K562 (cell line): ENCODE measurements around the gene RNGTT. TPM values are rescaled to one million over a fixed set of nuclear protein-coding genes. Genes with fewer than 3 reads are reported as not detected.

Experiments
- ATAC-seq: fragments of 200-7000 bp; cut with Tn5 transposase; 3 replicates; pipeline ENCODE4 v1.9.1; 2020; ENCODE audit warnings: moderate library complexity
- BruUV-seq: library from RNA; stranded (reverse); fragments of 400-500 nt; replicated peaks from 2 replicates; lab custom pipeline; 2021; lab: Mats Ljungman, UMichigan
- CTCF ChIA-PET: fragments of 300-600 bp; formaldehyde crosslinking; extraction: SDS; loops from one replicate; lab custom pipeline; 2021; ENCODE audit warnings: low intra/inter-chr PET ratio; lab: Yijun Ruan, JAX
- POLR2A ChIA-PET: fragments of 300-600, 350-650 bp; sonication (Branson Sonifier 250); formaldehyde crosslinking; extraction: SDS; loops from one replicate; lab custom pipeline; 2021; ENCODE audit warnings: antibody characterized with exemption, inconsistent platforms; lab: Yijun Ruan, JAX
- DNase-seq, 4 experiments: peaks; one replicate each; pipeline versions ENCODE4 v3.0.0 to v3.0.0-alpha.2; 2011 to 2018; ENCODE audit warnings: low spot score in 3 of 4, mixed read lengths in 3 of 4; ENCODE audit errors: extremely low read depth in 1 of 4
- FAIRE-seq: peaks from 2 replicates; lab custom pipeline; 2011; peaks lifted over from hg19 to GRCh38; lab: Jason Lieb, UNC
- H2AFZ ChIP-seq: 2 replicates; pipeline ENCODE4 v1.6.0; 2011; ENCODE audit warnings: low read depth, low read length, control low read depth, inconsistent platforms
- H3K27ac ChIP-seq: fragments of 200-600 bp; 3 replicates; pipeline ENCODE4 v1.8.0; 2011; ENCODE audit warnings: low read depth, mild to moderate bottlenecking, control low read depth, inconsistent platforms, low read length, moderate library complexity, mixed read lengths; ENCODE audit errors: extremely low read depth
- H3K27me3 ChIP-seq, 2 experiments: fragments of 300-600 bp in 1 of 2; 2 replicates in 1 of 2; 3 replicates in 1 of 2; pipeline versions ENCODE4 v1.6.0 to v1.8.0; 2011; ENCODE audit warnings: inconsistent platforms in 2 of 2, low read length in 2 of 2, mild to moderate bottlenecking in 1 of 2, mixed read lengths in 1 of 2, moderate library complexity in 1 of 2; ENCODE audit not compliant: control insufficient read depth in 2 of 2, insufficient read depth in 2 of 2
- H3K36me3 ChIP-seq: fragments of 300-600 bp; 3 replicates; pipeline ENCODE4 v1.8.0; 2011; ENCODE audit warnings: mild to moderate bottlenecking, low read length, inconsistent platforms; ENCODE audit not compliant: control insufficient read depth, insufficient read depth
- H3K4me1 ChIP-seq, 2 experiments: fragments of 200-600 bp in 1 of 2; replicated peaks in 1 of 2; 2 replicates in 1 of 2; 3 replicates in 1 of 2; pipeline versions ENCODE4 v1.5.1 to v1.8.0; 2011; ENCODE audit warnings: inconsistent platforms in 2 of 2, low read length in 2 of 2, mild to moderate bottlenecking in 1 of 2, mixed read lengths in 1 of 2, moderate library complexity in 1 of 2; ENCODE audit not compliant: control insufficient read depth in 2 of 2, insufficient read depth in 2 of 2
- H3K4me2 ChIP-seq: 2 replicates; pipeline ENCODE4 v1.6.1; 2011; ENCODE audit warnings: low read length, control low read depth, inconsistent platforms, mixed read lengths; ENCODE audit not compliant: insufficient read depth
- H3K4me3 ChIP-seq: fragments of 200-600 bp; sonication (generic), shearing (Covaris generic); 2 replicates; pipeline ENCODE4 v1.5.1; 2016; ENCODE audit warnings: control low read depth, inconsistent platforms
- H3K79me2 ChIP-seq: fragments of 200-600 bp; 3 replicates; pipeline ENCODE4 v1.8.0; 2011; ENCODE audit warnings: low read length, inconsistent platforms; ENCODE audit not compliant: control insufficient read depth, insufficient read depth
- H3K9ac ChIP-seq, 2 experiments: 2 replicates each; pipeline versions ENCODE4 v1.6.0 to v1.6.1; 2011; ENCODE audit warnings: low read depth in 2 of 2, low read length in 2 of 2, control low read depth in 1 of 2, inconsistent platforms in 1 of 2, mild to moderate bottlenecking in 1 of 2, mixed read lengths in 1 of 2; ENCODE audit not compliant: insufficient read depth in 1 of 2
- H3K9me1 ChIP-seq: one replicate; pipeline ENCODE4 v1.6.0; 2011; ENCODE audit warnings: inconsistent platforms, mild to moderate bottlenecking, low read length, moderate library complexity; ENCODE audit not compliant: control insufficient read depth, insufficient read depth
- H3K9me3 ChIP-seq: replicated peaks from 2 replicates; pipeline ENCODE4 v1.5.1; 2011; ENCODE audit warnings: low read depth, low read length, inconsistent platforms; ENCODE audit not compliant: control insufficient read depth, insufficient read depth
- H4K20me1 ChIP-seq: replicated peaks from 2 replicates; pipeline ENCODE4 v1.6.1; 2011; ENCODE audit warnings: low read length, inconsistent platforms, mixed read lengths; ENCODE audit not compliant: control insufficient read depth, insufficient read depth
- BDP1 ChIP-seq: IDR thresholded peaks from 3 replicates; pipeline ENCODE4 v1.6.1; 2011; ENCODE audit not compliant: insufficient read length, insufficient read depth
- CBFA2T3 ChIP-seq: fragments of 450-650 bp; IDR thresholded peaks from 2 replicates; pipeline ENCODE4 v1.6.1; 2017
- CBFB ChIP-seq: sonication (generic); formaldehyde crosslinking; IDR thresholded peaks from 2 replicates; pipeline ENCODE4 v1.4.0; 2020; ENCODE audit warnings: mild to moderate bottlenecking, missing genetic modification reagents
- NFIC ChIP-seq: fragments of 450-650 bp; IDR thresholded peaks from 2 replicates; pipeline ENCODE4 v1.6.1; 2017; ENCODE audit warnings: mild to moderate bottlenecking, inconsistent platforms
- SMARCA4 ChIP-seq: fragments of 450-650 bp; IDR thresholded peaks from 2 replicates; pipeline ENCODE4 v1.6.1; 2016
- TAF9B ChIP-seq: fragments of 450-650 bp; IDR thresholded peaks from 2 replicates; pipeline ENCODE4 v1.6.1; 2018; ENCODE audit warnings: mild to moderate bottlenecking; ENCODE audit not compliant: partially characterized antibody
- ZFP30 ChIP-seq: fragments of 250-450 bp; sonication (Bioruptor Pico); IDR thresholded peaks from 2 replicates; pipeline ENCODE4 v1.8.0; 2022; ENCODE audit warnings: moderate library complexity, mild to moderate bottlenecking, inconsistent platforms, borderline replicate concordance
- in situ Hi-C: fragments of 300-500 bp; cut with MboI; formaldehyde crosslinking; loops from 4 replicates; pipeline ENCODE4 v1.15.0; 2018; ENCODE audit warnings: inconsistent platforms, mixed read lengths
- intact Hi-C: fragments of 100-400 bp; cut with micrococcal nuclease; formaldehyde crosslinking; loops from 2 replicates; pipeline ENCODE4 v1.14.2; 2022
- polyA plus RNA-seq, 8 experiments: library from polyadenylated mRNA; depleted of rRNA in 4 of 8; stranded (reverse) in 5 of 8; unstranded in 3 of 8; fragments of >200 nt; fragmentation: Nextera tagmentation in 2 of 8; fragmentation: Illumina TruSeq in 1 of 8; extraction: Ambion mirVana in 2 of 8; extraction: Trizol in 1 of 8; gene quantifications; 2 replicates each; pipeline versions ENCODE4 v1.2.1 to v1.2.3, GENCODE V29; 2011 to 2014; ENCODE audit warnings: inconsistent platforms in 1 of 8, missing spikeins in 1 of 8
- total RNA-seq, 7 experiments: library from RNA; depleted of rRNA in 6 of 7; stranded (reverse); fragments of >200 nt in 6 of 7; fragmentation: Illumina TruSeq in 2 of 7; extraction: Trizol in 2 of 7; gene quantifications; 2 replicates each; pipeline versions ENCODE4 v1.2.1 to v1.2.3, GENCODE V29; 2011 to 2021; ENCODE audit warnings: low replicate concordance in 1 of 7
- TF ChIP-seq, protein P1 (sequence below), 3 experiments: fragments of 200-800 bp in 1 of 3; fragments of 250-450 bp in 1 of 3; fragments of 450-650 bp in 1 of 3; sonication (Bioruptor Pico) in 1 of 3; sonication (Bioruptor generic) in 1 of 3; formaldehyde crosslinking in 1 of 3; IDR thresholded peaks; 2 replicates each; pipeline versions ENCODE4 v1.6.1 to v1.8.0; 2016 to 2022; ENCODE audit warnings: mild to moderate bottlenecking in 2 of 3, missing genetic modification characterization in 2 of 3, missing compliant biosample characterization in 1 of 3, moderate library complexity in 1 of 3
- TF ChIP-seq, protein P2 (sequence below): sonication (generic); formaldehyde crosslinking; IDR thresholded peaks from 2 replicates; pipeline ENCODE4 v1.8.0; 2022; ENCODE audit warnings: missing genetic modification reagents, mild to moderate bottlenecking, borderline replicate concordance
- TF ChIP-seq, protein P3 (sequence below): sonication (generic); formaldehyde crosslinking; IDR thresholded peaks from 2 replicates; pipeline ENCODE4 v1.8.0; 2023; ENCODE audit warnings: missing genetic modification reagents, mild to moderate bottlenecking, borderline replicate concordance

The RNGTT gene
- total and polyA plus RNA-seq, 9 of the 15 experiments (the other 6 are each of a cell fraction or from before 2014, with no cell fraction given), result 6.1 to 31.7 (median 19.5) TPM

DNA sequence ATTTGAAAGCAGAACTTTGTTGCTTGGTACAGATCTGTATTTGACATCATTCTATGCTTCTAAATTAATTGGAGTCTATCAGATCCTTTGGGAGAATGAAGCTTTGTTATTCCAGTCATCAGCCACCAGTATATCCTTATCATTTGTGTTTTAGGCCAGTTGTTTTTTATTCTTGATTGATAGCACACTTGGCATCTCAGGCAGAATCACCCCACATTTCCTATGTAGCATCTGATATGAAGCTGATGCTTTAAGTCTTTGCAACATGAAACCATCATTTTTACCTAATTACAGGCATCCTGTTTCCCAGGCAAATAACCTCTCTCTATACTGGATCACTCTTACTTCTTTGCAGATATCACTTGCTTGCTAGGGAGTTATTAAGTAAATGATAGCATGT lies 20.7 kb upstream of the RNGTT start:
- Histone ChIP-seq H3K36me3 (no peaks in the 10 kb centered on the region), H3K4me1 (no peaks in the 10 kb centered on the region), H3K9me1 (no peaks in the 10 kb centered on the region), H3K9ac (no peak overlapping the region), H3K9me3 (no peaks in the 10 kb centered on the region), H3K79me2 (no peaks in the 10 kb centered on the region), H3K4me3 (no peak overlapping the region), H4K20me1 (no peaks in the 10 kb centered on the region), H3K27me3 (no peaks in the 10 kb centered on the region), H2AFZ (no peak overlapping the region), H3K27ac (no peak overlapping the region), H3K4me2 (no peak overlapping the region)
- TF ChIP-seq, protein P1, sequence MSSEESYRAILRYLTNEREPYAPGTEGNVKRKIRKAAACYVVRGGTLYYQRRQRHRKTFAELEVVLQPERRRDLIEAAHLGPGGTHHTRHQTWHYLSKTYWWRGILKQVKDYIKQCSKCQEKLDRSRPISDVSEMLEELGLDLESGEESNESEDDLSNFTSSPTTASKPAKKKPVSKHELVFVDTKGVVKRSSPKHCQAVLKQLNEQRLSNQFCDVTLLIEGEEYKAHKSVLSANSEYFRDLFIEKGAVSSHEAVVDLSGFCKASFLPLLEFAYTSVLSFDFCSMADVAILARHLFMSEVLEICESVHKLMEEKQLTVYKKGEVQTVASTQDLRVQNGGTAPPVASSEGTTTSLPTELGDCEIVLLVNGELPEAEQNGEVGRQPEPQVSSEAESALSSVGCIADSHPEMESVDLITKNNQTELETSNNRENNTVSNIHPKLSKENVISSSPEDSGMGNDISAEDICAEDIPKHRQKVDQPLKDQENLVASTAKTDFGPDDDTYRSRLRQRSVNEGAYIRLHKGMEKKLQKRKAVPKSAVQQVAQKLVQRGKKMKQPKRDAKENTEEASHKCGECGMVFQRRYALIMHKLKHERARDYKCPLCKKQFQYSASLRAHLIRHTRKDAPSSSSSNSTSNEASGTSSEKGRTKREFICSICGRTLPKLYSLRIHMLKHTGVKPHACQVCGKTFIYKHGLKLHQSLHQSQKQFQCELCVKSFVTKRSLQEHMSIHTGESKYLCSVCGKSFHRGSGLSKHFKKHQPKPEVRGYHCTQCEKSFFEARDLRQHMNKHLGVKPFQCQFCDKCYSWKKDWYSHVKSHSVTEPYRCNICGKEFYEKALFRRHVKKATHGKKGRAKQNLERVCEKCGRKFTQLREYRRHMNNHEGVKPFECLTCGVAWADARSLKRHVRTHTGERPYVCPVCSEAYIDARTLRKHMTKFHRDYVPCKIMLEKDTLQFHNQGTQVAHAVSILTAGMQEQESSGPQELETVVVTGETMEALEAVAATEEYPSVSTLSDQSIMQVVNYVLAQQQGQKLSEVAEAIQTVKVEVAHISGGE (CRISPR knock-in tag; IDR thresholded peaks at IDR 0.05), result no peak
- TF ChIP-seq, protein P2, sequence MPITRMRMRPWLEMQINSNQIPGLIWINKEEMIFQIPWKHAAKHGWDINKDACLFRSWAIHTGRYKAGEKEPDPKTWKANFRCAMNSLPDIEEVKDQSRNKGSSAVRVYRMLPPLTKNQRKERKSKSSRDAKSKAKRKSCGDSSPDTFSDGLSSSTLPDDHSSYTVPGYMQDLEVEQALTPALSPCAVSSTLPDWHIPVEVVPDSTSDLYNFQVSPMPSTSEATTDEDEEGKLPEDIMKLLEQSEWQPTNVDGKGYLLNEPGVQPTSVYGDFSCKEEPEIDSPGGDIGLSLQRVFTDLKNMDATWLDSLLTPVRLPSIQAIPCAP (CRISPR knock-in tag), result no peak
- TF ChIP-seq CBFB, result no peak
- no peak for TF ChIP-seq TAF9B
- TF ChIP-seq ZFP30 (CRISPR knock-in tag), result no peak
- no peak for TF ChIP-seq SMARCA4
- TF ChIP-seq CBFA2T3, result no peak
- no peak for TF ChIP-seq BDP1
- TF ChIP-seq, protein P3, sequence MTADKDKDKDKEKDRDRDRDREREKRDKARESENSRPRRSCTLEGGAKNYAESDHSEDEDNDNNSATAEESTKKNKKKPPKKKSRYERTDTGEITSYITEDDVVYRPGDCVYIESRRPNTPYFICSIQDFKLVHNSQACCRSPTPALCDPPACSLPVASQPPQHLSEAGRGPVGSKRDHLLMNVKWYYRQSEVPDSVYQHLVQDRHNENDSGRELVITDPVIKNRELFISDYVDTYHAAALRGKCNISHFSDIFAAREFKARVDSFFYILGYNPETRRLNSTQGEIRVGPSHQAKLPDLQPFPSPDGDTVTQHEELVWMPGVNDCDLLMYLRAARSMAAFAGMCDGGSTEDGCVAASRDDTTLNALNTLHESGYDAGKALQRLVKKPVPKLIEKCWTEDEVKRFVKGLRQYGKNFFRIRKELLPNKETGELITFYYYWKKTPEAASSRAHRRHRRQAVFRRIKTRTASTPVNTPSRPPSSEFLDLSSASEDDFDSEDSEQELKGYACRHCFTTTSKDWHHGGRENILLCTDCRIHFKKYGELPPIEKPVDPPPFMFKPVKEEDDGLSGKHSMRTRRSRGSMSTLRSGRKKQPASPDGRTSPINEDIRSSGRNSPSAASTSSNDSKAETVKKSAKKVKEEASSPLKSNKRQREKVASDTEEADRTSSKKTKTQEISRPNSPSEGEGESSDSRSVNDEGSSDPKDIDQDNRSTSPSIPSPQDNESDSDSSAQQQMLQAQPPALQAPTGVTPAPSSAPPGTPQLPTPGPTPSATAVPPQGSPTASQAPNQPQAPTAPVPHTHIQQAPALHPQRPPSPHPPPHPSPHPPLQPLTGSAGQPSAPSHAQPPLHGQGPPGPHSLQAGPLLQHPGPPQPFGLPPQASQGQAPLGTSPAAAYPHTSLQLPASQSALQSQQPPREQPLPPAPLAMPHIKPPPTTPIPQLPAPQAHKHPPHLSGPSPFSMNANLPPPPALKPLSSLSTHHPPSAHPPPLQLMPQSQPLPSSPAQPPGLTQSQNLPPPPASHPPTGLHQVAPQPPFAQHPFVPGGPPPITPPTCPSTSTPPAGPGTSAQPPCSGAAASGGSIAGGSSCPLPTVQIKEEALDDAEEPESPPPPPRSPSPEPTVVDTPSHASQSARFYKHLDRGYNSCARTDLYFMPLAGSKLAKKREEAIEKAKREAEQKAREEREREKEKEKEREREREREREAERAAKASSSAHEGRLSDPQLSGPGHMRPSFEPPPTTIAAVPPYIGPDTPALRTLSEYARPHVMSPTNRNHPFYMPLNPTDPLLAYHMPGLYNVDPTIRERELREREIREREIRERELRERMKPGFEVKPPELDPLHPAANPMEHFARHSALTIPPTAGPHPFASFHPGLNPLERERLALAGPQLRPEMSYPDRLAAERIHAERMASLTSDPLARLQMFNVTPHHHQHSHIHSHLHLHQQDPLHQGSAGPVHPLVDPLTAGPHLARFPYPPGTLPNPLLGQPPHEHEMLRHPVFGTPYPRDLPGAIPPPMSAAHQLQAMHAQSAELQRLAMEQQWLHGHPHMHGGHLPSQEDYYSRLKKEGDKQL, result no peak
- TF ChIP-seq NFIC, result no peak
- intact Hi-C loops, result loop anchor here (5.0 kb wide), 2 partner anchors 138 to 628 kb away; no protein-coding TSS in a partner anchor
- BruUV-seq, result no TSS peak
- in situ Hi-C loops, result loop anchor here (5.0 to 25.0 kb wide), 2 partner anchors 258 to 628 kb away; no protein-coding TSS in a partner anchor
- DNase-seq, result no peak
- POLR2A ChIA-PET, result interaction anchor here (1.8 kb wide), 1 partner anchor 21 kb away, joined by 6 read pairs; the partner anchor contains the start of gene RNGTT
- CTCF ChIA-PET, result interaction anchor here (0.8 to 1.2 kb wide), 2 partner anchors 258 to 623 kb away, joined by 3 to 6 read pairs; no protein-coding TSS in a partner anchor
- no peak for FAIRE-seq
- ATAC-seq, result no peak
